Fibroblast of pulmonary artery (primary cell): ENCODE results near the gene NSD1.
A peak's percentile ranks its signal among the peaks of the same experiment; 100 is the strongest.

Experiments
- DNase-seq: peaks from one replicate; pipeline ENCODE4 v3.0.0-alpha.2; 2010; ENCODE audit warnings: low read depth
- H3K4me3 ChIP-seq: replicated peaks from 2 replicates; pipeline ENCODE4 v1.5.1; 2011; ENCODE audit warnings: low read depth, mild to moderate bottlenecking, control low read depth, low read length, moderate library complexity
- TF ChIP-seq, protein P1 (sequence below): IDR thresholded peaks from 2 replicates; pipeline ENCODE4 v1.5.1; 2011; ENCODE audit warnings: mild to moderate bottlenecking, control low read depth, low read length, inconsistent platforms; ENCODE audit errors: missing control alignments

NSD1 gene

DNA sequence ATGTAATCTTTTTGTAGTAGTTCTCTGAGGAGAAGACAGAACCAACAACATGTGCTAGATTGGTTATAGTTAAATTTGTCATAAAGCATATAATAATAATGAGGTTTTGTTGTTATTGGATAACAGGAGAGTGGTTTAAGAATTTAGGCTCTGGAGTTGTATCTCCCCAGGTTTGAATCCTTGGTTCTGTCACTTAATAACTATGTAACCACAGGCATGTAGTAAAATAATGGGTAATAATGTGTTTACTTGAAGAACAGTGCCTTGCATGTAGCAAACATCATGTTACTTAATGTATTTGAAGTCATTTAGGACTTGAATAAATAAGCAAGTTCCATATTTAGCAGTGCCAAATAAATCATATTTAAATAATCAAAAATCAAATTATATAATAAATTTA lies 55.8 kb downstream of the NSD1 start:
- TF ChIP-seq, protein P1, sequence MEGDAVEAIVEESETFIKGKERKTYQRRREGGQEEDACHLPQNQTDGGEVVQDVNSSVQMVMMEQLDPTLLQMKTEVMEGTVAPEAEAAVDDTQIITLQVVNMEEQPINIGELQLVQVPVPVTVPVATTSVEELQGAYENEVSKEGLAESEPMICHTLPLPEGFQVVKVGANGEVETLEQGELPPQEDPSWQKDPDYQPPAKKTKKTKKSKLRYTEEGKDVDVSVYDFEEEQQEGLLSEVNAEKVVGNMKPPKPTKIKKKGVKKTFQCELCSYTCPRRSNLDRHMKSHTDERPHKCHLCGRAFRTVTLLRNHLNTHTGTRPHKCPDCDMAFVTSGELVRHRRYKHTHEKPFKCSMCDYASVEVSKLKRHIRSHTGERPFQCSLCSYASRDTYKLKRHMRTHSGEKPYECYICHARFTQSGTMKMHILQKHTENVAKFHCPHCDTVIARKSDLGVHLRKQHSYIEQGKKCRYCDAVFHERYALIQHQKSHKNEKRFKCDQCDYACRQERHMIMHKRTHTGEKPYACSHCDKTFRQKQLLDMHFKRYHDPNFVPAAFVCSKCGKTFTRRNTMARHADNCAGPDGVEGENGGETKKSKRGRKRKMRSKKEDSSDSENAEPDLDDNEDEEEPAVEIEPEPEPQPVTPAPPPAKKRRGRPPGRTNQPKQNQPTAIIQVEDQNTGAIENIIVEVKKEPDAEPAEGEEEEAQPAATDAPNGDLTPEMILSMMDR, result no peak
- DNase-seq, result peak; percentile 10
- no peak overlapping the region for H3K4me3 ChIP-seq

DNA sequence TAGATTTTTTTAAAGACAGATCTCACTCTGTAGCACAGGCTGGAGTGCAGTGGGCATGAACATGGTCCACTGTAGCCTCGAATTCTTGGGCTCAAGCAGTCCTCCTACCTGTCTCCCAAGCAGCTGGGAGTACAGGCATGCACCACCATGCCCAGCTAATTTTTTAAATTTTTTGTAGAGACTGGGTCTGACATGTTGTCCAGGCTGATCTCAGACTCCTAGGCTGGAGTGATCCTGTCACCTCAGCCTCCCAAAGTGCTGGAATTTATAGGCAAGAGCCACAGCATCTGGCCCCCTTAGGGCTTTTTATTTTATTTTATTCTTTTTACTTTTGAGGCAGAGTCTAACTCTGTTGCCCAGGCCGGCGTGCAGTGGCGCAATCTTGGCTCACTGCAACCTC lies 56.4 kb downstream of the NSD1 start:
- no peak for DNase-seq
- TF ChIP-seq, protein P1, result no peak

DNA sequence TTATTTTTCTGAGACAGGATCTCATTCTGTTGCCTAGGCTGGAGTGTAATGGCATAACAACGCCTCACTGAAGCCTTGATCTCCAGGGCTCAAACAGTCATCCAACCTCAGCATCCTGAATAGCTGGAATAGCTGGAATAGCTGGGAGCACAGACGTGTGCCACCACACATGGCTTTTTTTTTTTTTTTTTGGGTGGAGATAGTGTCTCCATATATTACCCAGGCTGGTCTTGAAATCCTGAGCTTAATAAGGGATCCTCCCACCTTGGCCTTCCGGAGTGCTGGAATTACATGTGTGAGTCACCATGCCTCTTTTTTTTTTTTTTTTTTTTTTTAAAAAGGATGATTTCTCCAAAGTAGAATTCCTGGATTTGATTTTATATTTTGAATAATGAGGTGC lies 60.7 kb downstream of the NSD1 start:
- DNase-seq, result peak; percentile 95
- TF ChIP-seq, protein P1, result no peak
- H3K4me3 ChIP-seq, result no peak overlapping the region

More for the DNA sequence above, 56.4 kb downstream of the NSD1 start:
- no peak overlapping the region for H3K4me3 ChIP-seq

DNA sequence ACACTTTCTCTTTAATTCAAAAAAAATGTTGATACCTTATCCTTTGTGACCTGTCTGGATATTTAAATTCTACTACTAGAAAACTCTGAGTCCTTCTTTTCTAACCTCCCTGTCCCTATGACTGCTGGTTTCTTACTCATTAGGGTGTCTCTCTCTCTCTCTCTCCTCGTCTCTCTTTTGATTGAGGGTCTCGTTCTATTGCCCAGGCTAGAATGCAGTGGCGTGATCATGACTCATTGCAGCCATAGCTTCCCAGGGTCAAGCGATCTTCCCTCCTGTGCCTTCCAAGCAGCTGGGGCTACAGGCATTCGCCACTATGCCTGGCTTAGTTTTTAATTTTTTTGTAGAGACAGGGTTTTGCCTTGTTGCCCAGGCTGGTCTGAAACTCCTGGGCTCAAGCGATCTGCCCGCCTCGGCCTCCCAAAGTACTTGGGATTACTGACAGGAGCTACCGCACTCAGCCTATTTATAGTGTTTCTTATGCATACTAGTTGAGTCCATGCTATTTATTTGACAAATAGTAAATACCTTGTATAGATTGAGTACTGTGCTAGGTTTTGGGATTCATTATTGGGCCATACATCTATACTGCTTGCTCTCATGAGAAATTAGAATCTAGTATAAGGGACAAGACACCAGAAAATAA lies 61.9 kb downstream of the NSD1 start:
- TF ChIP-seq, protein P1, result no peak
- DNase-seq, result peak; percentile 9
- H3K4me3 ChIP-seq, result no peak overlapping the region

DNA sequence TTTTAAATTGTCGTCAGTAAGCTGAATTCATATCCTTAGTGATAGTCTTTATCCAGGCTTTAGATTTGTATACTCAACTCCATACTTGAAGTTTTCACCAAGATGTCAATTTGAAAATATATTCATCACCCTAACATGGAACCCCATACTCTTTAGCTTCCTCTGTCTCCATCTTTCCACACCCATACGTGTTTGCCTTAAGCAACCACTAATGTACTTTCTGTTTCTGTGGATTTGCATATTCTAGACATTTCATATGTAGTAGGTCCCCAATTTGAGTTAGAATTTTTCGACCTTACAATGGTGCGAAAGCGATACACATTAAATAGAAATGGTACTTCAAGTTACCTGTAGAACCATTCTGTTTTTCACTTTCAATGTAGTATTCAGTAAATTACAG lies 65.2 kb downstream of the NSD1 start:
- no peak overlapping the region for H3K4me3 ChIP-seq
- DNase-seq, result no peak
- TF ChIP-seq, protein P1, result no peak

DNA sequence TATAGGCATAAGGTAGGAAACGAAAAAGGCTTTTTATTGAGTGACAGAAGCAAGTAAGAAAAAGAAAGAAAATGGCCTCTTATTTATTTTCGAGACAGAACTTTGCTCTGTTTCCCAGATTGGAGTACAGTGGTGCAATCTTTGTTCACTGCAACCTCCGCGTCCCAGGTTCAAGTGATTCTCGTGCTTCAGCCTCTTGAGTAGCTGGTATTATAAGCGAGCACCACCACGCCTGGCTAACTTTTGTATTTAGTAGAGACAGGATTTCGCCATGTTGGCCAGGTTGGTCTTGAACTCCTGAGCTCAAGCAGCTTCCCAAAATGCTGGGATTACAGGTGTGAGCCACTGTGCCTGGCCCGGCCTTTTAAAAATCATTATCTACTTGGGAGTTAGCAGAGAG lies 70.7 kb downstream of the NSD1 start:
- TF ChIP-seq, protein P1, result no peak
- H3K4me3 ChIP-seq, result no peak overlapping the region
- no peak for DNase-seq

DNA sequence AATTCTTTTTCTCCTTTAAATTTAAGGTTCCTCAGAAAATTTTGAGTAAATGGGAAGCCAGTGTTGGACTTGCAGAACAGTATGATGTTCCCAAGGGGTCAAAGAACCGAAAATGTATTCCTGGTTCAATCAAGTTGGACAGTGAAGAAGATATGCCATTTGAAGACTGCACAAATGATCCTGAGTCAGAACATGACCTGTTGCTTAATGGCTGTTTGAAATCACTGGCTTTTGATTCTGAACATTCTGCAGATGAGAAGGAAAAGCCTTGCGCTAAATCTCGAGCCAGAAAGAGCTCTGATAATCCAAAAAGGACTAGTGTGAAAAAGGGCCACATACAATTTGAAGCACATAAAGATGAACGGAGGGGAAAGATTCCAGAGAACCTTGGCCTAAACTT lies 76.0 kb downstream of the NSD1 start:
- H3K4me3 ChIP-seq, result no peak overlapping the region
- TF ChIP-seq, protein P1, result no peak
- DNase-seq, result no peak
